CD4-positive, alpha-beta T cell treated with Interleukin-15 for 4 hours (primary cell): ENCODE results near the gene PEX14.

Experiments used
- DNase-seq: peaks from one replicate; pipeline ENCODE4 v3.0.0-alpha.2; 2020; ENCODE audit warnings: low spot score

PEX14 gene

DNA sequence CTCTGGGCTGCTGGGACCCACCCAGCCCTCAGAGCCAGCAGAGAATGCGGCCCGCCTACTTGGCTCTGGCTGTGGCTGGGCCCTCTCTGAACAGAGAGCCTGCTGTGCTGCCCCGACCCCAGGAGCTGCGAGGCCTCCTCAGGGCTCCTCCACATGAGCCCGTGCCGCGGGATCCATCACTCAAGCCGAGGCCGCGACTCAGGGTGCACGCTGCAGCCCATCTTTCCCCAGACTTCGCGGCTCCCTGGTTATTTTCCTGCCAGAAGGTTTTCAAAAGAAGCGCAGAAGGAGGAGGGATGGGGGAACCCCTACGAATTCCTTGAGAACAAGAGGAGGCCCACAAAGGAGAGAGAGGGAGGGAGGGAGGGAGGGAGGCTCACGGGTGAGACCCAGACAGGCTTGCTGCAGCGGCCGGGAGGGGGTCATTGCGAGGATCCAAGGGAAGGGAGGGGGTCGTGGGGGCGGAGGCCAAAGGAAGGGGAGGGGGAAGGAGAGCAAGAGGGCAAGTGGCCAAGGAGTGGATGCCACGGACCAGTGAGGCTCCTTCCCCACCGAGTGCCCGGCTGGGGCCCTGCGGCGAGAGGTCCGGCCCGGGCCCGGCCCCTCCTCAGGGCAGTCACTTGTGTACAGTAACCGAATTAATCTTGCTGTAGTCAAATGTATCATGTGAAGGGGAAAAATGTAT lies 174.9 kb downstream of the PEX14 start:
- DNase-seq, result no peak

DNA sequence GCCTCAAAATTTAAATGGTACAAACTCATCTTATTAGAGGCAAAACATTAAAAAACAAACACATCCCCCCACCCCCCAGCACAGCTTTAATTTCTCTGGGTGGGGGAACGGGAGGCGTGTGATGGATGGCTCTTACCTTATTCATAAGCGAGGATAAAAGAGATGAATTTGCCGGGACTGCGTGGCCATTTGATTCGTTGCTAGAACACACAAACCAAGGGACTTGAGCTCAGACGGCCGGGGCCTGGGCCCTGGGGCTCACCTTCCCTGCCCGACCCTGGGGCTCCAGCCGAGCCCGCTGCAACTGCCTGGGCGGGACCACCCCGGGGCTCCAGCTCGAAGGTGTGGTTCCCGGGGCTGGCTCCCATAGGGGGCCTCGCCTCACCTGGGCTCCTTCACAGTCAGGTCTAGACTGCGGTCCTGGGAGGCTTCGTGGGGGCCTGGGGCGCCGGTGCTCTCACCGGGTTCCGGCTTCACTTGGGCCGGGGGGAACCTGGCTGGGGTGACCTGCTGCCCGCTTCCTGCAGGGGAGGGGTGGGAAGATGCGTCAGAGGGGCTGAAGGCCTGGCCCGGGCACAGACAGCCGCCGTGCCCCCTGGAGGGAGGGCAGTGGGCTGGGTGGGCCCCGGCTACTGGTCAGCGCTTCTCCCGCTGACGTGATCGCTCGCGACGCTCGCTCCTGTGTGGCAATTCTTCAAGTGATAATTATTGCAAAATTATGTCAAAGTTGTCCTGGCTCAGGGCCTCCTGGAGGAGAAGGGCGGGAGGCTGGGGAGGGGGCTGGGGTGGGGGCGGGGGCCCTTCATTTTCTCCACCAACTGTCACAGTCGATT lies 176.0 kb downstream of the PEX14 start:
- DNase-seq, result no peak

DNA sequence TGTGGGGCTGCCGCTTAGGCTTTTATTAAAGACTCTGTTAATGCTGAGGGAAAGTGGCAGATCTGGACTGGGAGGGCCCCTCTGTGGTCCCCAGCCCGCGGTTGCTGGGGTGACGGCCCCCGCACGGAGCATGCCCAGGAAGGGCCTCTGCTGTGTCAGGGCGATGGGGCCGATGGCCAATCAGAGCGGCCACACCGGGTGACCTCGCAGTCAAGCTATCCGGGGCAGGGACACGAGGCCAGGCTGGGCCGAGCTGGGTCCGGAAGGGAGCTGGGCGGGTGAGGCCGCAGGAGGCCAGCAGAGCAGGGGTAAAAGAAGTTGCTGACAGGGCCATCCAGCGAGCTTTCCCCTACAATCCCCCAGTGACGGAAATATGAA lies 176.6 kb downstream of the PEX14 start:
- no peak for DNase-seq

DNA sequence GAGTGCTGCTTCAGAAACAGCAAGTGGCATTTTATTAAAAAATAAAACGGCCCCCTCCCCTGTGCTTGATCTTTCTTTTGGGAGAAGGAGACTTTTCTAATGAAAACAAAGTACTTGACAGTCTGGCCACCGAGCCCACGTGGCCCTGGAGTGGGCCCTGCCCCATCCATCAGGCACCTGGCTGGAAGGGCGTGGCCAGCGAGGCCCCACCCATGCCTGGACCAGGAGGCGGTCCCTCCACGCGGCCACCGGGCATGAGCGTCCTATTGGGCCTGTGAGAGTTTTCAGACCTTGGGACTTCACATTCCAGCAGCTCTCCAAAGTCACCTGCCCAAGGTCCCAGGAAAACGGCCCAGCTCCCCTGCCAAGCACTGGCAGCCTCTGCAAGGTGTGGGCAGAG lies 177.0 kb downstream of the PEX14 start:
- no peak for DNase-seq

GRCh38 chr1:10652626-10653025 lies 177.9 kb downstream of the PEX14 start:
- no peak for DNase-seq

DNA sequence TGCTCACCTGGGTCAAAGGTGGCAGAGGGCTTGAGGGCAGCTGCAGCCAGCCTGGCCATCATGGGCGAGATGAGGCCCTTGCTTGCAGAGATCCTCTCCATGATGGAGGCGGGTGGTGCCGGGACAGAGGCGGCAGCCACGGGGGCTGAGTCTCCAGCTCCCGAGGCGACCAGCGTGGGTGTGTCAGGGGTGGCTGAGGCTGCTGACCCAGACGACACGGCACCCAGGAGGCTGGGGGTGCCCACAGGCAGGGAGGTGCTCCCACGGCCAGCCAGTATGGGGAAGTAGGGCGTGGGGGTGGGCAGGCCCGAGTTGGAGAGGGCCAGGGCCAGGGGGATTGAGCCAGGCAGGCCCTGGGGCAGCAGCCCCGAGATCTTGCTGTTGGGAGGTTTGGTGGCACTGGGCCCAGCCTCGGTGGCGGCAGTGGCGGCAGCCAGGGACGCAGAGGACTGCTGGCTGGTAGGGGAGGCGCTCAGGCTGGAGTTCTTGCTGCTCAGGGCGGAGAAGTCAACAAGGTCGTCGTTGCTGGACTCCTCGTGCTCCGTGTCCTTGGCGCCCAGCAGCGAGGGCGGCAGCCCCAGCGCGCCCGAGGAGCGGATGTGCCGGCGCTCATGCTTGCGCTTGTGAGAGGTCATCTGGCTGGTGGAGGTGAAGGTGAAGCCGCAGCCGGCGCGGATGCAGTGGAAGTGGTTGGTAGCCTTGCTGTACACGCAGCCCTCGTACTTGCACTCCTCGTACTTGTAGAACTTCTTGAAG lies 178.8 kb downstream of the PEX14 start:
- no peak for DNase-seq

- DNase-seq, result no peak
These were observed 180.3 kb downstream of the PEX14 start for GRCh38 chr1:10655002-10655401.

GRCh38 chr1:10656431-10656830 lies 181.7 kb downstream of the PEX14 start:
- no peak for DNase-seq

DNA sequence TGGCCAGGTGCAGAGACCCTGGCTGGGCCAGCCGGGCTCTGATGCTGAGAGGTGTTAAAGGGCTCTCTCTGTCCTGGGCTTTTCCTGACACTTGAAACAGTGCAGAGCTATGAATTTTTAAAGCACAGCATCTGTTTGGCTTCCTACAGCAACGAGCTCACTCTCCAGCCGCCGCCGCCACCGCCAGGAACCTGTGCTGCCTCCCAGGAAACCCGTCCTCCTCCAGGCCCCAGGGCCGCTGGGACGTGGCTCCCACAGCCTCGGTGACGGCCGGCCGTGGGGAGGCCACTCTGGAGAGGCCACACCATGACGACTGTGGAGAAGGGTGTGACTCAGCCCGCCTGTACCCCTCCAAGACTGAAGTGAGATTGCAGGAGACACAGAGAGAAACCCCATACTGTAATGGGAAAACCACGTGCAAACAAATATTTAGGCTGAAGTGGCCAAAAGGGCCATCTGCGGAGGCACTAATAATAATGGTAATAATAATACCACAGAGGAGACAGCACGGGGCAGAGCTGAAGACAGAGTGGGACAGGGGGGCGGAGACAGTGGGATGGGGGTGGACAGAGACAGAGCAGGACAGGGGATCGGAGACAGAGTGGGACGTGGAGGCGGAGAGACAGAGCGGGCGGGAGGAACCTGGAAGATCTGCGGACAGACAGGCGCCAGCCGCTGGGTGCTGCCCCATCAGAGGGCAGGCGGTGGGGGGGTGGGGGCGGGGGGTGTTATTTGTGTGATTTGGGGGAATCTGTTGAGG lies 182.5 kb downstream of the PEX14 start:
- no peak for DNase-seq

DNA sequence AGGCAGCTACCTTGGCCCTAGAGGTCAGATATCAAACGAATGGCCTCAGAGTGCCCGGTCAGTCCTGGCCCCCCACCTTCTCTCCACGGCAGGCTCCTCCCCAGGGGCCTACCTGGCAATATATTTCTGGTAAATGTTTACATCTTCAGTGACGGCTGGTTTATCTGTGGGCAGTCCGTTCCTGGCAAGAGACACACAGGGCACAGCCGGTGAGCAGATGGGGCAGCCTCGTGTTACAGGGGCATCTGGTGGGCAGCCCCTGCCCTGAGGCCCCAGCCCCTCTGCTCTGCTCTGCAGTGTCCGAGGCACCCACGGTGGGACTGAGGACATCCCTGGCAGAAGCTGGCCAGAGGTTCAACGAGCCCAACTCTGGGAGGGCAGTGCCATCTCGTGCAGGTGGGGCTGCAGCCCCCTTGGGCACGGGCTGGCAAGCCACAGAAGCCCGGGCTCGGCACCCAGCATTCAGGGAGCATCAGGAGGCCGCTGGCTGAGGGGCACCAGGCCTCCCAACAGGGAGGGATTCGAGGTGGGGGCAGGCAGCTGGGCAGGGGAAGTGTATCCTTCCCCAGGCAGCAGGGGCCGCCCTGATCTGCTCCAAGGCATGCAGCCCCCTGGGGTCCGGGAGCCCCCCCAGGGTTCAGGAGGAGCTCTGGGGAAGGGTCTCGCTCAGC lies 183.8 kb downstream of the PEX14 start:
- DNase-seq, result no peak

DNA sequence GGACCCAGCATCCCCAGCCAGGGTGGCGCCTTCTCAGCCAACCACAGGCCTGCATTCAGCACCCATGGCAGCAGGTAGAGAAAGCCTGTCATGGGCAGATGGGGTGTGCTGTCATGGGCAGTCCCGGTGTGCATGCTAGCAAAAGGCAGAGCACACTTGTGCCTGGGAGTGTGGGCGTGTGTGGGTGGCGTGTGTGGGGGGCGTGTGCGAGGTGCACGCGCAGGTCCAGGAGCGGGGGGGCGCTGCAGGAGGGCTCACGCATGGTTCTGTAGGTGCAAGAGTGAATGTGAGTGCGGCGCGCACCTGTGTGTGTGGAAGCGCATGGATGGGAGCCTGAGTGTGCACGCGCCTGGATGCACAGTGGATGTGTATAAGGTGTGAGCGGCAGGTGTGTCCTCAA lies 184.5 kb downstream of the PEX14 start:
- no peak for DNase-seq

DNA sequence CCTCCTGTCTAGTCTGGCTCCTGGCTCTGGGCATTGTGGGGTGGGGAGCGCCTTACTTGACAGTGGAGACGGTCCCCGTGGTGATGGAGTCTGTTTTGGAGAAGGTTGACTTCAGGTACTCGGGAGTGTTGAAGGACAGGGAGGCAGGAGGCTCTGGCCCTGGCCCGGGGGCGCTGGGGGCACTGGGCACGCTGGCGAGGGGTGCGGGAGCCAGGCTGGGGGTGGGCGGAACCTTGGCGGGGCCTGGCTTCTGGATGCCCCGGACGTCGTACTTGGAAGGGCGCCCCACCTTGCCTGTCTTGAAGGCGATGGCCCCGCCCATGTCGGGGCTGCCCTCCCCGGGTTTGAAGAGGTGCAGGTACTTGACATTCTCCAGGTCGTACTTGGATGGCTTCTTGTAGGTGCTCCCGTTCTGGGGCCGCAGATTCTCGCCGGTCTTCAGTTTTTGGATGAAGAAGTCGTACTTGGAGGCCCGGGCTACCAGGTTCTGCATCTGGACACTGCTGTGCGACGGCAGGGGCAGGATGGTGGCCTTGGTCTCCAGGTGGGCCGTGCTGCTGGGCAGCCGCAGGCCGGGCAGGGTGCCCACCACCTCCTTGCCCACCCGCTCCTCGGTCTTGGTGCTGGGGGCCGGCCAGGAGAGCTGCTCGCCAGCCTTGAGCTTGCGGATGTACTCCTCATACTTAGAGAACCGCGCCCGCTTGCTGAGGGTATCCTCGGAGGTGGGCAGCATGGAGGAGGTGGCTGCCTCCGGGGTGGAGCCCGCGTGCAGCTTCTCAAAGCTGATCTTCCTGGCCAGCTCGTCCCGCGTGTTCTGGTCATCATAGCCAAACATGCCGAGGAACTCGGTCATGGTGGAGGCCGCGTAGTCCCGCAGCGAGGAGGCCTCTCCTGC lies 185.1 kb downstream of the PEX14 start:
- DNase-seq, result no peak

- DNase-seq, result no peak
These were observed 186.7 kb downstream of the PEX14 start for GRCh38 chr1:10661453-10661852.

- no peak for DNase-seq
These were observed 187.4 kb downstream of the PEX14 start for GRCh38 chr1:10662090-10662688.

DNA sequence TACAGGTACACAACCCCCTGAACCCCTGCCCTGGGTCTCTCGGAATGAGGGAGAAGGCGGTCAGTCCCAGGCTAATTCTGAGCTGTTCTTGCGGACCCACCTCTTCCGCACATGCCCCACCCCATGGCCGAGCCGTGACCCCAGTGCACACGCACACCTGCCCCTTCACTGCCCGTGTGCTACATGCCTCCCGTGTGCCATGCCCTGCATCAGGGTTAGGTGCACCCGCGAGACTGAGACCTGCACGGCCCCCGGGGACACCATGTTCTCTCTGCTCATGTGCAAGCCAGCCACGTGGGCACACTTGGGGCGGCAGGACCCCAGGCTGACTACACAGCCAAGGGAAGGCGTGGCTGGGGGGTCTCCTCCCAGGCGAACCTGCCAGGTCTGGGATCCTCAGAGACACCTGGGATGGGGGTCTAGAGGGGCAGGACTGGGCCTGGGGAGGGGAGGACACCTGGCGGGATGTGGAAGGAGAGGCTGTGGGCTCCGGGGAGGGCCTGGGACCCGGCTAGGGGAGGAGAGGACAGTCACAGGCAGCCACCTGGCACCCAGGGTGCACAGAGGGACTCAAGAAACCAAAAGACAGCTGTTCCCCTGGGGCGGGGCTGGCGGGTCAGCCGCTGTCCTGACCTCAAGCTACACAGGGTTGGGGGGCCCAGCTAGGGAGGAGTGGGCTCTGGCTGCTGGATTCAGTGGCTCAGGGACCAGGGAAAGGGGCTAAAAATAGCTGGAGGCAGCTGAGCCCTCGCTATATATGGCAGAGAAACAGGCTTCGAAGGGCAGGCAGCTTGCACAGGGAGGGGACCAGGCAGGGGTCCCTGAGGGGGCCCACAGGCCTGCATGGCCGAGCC lies 188.3 kb downstream of the PEX14 start:
- DNase-seq, result no peak

DNA sequence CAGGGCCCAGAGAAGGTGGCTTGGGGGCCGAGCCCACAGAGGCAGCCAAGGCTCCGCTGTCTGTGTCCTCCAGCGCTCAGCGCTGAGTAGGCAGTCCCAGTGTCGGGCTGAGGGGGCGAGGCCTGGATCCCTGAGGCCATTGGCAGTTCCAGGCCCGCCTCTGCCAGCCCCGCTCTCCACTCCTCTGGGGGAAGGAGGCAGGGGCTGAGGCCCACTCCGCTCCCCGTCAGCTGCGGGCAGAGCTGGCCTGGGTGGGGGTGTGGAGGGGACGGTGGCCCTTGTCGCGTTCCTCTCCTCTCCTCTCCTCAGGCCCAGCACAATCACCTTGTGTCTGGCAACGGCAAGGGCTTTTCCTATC lies 188.9 kb downstream of the PEX14 start:
- DNase-seq, result no peak

DNA sequence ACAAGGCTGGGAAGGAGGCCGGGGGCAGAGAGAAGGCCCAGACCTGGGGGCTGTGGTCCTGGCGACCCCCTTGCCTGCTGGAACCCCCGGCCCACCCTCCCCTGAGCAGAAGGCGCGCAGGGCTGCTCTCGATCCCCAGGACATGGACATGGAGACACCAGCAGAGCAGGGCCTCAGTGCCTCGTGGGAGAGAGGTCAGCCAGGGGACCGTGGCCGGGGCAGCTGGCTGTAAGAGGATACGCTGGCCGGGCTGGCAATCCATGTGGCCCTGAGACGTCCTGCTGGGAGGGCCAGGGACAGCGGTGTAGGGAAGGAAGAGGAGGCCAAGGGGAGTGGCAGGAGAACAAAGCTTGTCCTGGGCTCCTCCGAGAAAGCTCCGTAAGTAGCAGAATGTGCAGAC lies 189.5 kb downstream of the PEX14 start:
- no peak for DNase-seq

GRCh38 chr1:10665226-10665625 lies 190.5 kb downstream of the PEX14 start:
- no peak for DNase-seq
